Heart left ventricle (tissue), 16 donors: ENCODE measurements around the gene B3GAT3. TPM values are rescaled to one million over a fixed set of nuclear protein-coding genes. Genes with fewer than 3 reads are reported as not detected.

Source experiments
- ATAC-seq, 4 donors: fragments of 200-7000 bp; cut with Tn5 transposase; one replicate each; pipeline ENCODE4 v1.9.1; 2020 to 2022; ENCODE audit warnings: moderate library complexity in 4 of 4, mild to moderate bottlenecking in 3 of 4, moderate number of reproducible peaks in 1 of 4
- DNase-seq, 5 donors: peaks; one replicate each; pipeline ENCODE4 v3.0.0-alpha.2; 2020
- H3K27ac ChIP-seq, 12 donors: fragments of 200-600 bp; sonication (generic) in 4 of 12; one replicate each; pipeline versions ENCODE4 v1.5.0 to v1.8.0; 2016 to 2022; ENCODE audit warnings: mild to moderate bottlenecking in 2 of 12
- H3K27me3 ChIP-seq, 9 donors: fragments of 200-600 bp; sonication (generic) in 2 of 9; one replicate each; pipeline versions ENCODE4 v1.5.1 to v1.8.0; 2016 to 2022; ENCODE audit warnings: mild to moderate bottlenecking in 3 of 9
- H3K36me3 ChIP-seq, 9 donors: fragments of 200-600 bp; sonication (generic) in 2 of 9; one replicate each; pipeline versions ENCODE4 v1.5.0 to v1.8.0; 2018 to 2022; ENCODE audit warnings: mild to moderate bottlenecking in 2 of 9
- H3K4me1 ChIP-seq, 12 donors: fragments of 200-600 bp; sonication (generic) in 4 of 12; one replicate each; pipeline versions ENCODE4 v1.5.0 to v1.8.0; 2016 to 2022; ENCODE audit warnings: mild to moderate bottlenecking in 3 of 12
- H3K4me3 ChIP-seq, 12 donors: fragments of 200-600 bp; sonication (generic) in 4 of 12; one replicate each; pipeline versions ENCODE4 v1.5.0 to v1.8.0; 2017 to 2022; ENCODE audit warnings: mild to moderate bottlenecking in 9 of 12, moderate library complexity in 4 of 12
- H3K9me3 ChIP-seq, 12 donors: fragments of 200-600 bp; sonication (generic) in 4 of 12; one replicate each; pipeline versions ENCODE4 v1.5.0 to v1.8.0; 2016 to 2022; ENCODE audit warnings: mild to moderate bottlenecking in 1 of 12
- CTCF ChIP-seq, 12 donors: fragments of 200-600 bp; sonication (generic) in 4 of 12; IDR thresholded peaks; one replicate each; pipeline versions ENCODE4 v1.5.0 to v1.8.0; 2018 to 2022; ENCODE audit warnings: antibody characterized with exemption in 12 of 12, mild to moderate bottlenecking in 5 of 12
- POLR2A ChIP-seq, 2 donors: fragments of 450-650 bp; IDR thresholded peaks; one replicate each; pipeline ENCODE4 v1.6.1; 2017; ENCODE audit warnings: antibody characterized with exemption in 2 of 2, mild to moderate bottlenecking in 2 of 2, moderate library complexity in 2 of 2
- WGBS, 4 donors: extraction: QIAGEN DNeasy Blood & Tissue Kit in 2 of 4; methylation state at CpG; one replicate each; pipeline versions ENCODE4 v1.1.5 to v1.1.7; 2013 to 2018; 5-methylcytosine and 5-hydroxymethylcytosine counted together
- intact Hi-C, 10 donors: fragments of 100-400 bp; cut with DNase I; formaldehyde crosslinking; loops; one replicate each; pipeline versions ENCODE4 v1.11.1 to v1.14.2; 2022
- polyA plus RNA-seq, 2 donors: library from polyadenylated mRNA; stranded (reverse); fragments of 200-250 nt; gene quantifications; one replicate each; pipeline ENCODE4 v1.2.3, GENCODE V29; 2013
- total RNA-seq, 9 donors: library from RNA; depleted of rRNA in 2 of 9; stranded (reverse); fragments of >200 nt in 2 of 9; fragmentation: NEBNext Ultra II Directional in 3 of 9; extraction: Animal tissue kit (Norgen Biotek cat#: 25700) in 3 of 9; gene quantifications; one replicate each; pipeline versions ENCODE4 v1.1.0 to v1.2.4, GENCODE V29; 2016 to 2023
- donor health status: ischemic (EF 13 %, LVEDD 7.1; RV severe dilation, severe dysfunction).
- donor health status: healthy with polysubstance abuse.
- donor health status: DM: no; HTN: yes; CAD: no.
- donor health status: DM: no; HTN: no; CAD: no.
- donor health status: ischemic (EF 25% LVEDD 6.9; RV normal size, moderate dysfunction).
- donor health status: ischemic (EF 25% LVEDD 5.7; RV mildly dilated, moderate dysfunction).
- donor health status: healthy.
- donor health status: DM: yes; HTN: yes; CAD: no.
- donor health status: ischemic (EF 35%, LVEDD 5.7; RV mildly dilated, moderate dysfunction).
- donor health status: nonischemic (EF 11% LVEDD 7.7; RV severe dilation, severe dysfunction).
- donor health status: DM: yes; HTN: yes; CAD: no.
- donor health status: PGD.
- donor health status: ischemic (EF 29% LVEDD 5.4; RV normal size, mild dysfunction).
- donor health status: nonischemic (EF 23%, LVEDD 6.1; RV moderate dilation, normal function).

Gene B3GAT3
- total and polyA plus RNA-seq, 11 donors: 9.2 to 38.1 (median 13.1) TPM

- no peak for TF ChIP-seq CTCF (IDR thresholded peaks at IDR 0.05)
- no peak for TF ChIP-seq POLR2A (IDR thresholded peaks at IDR 0.05)
- DNase-seq (peak in 1 of 5 donors; percentile 62), ATAC-seq (no peak)
- H3K27ac ChIP-seq: peak overlapping the region; percentile 91 to 99 (median 98)
- WGBS, 4 donors: 68 to 77% (median 75%) methylated on average over 22 to 28 of the region's 28 CpGs
- H3K4me3 ChIP-seq: peak overlapping the region; percentile 70 to 99 (median 82)
- H3K9me3 ChIP-seq: no peaks in the 10 kb centered on the region
- peaks cover 0 to 57% (median 30%) of the 10 kb centered on the region in 9 donors for H3K36me3 ChIP-seq
- H3K4me1 ChIP-seq: peaks cover 4 to 47% (median 18%) of the 10 kb centered on the region in 12 donors
- intact Hi-C loops: loop anchor here in 3 of 10 donors (5.0 kb wide), 1 partner anchor 36 kb away; the partner anchor contains the start of gene GANAB (in 3 of the 3)
- H3K27me3 ChIP-seq: no peaks in the 10 kb centered on the region
These were observed 10.7 kb downstream of the B3GAT3 start for GRCh38 chr11:62610814-62611704.

DNA sequence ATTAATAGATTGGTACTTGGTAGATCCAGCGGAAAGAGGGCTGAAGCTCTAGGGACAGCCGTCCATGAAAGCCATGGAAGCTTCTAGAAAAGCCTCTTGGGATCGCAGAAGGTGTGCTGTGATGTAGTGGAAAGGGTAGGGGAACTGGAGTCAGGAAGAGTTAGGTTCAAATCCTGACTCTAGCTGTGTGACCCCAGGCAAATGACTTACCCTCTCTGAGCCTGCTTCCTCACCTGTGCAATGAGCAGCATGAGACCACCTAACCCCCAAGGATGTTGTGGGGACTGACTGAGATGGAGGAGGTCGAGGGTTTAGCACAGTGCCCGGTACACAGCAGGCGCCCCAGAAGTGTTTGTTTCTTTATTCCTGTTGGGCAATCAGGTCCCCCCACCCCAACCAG, 11.4 kb downstream of the B3GAT3 start:
- ATAC-seq (no peak), DNase-seq (no peak)
- Histone ChIP-seq H3K27ac (peak overlapping the region in 3 of 12 donors; percentile 12 to 98 (median 98)), H3K27me3 (no peaks in the 10 kb centered on the region), H3K4me1 (peaks cover 4 to 47% (median 18%) of the 10 kb centered on the region in 12 donors), H3K9me3 (no peaks in the 10 kb centered on the region), H3K36me3 (peaks cover 0 to 57% (median 33%) of the 10 kb centered on the region in 9 donors), H3K4me3 (no peak overlapping the region)
- intact Hi-C loops: loop anchor here in 3 of 10 donors (5.0 kb wide), 1 partner anchor 37 kb away; the partner anchor contains the start of gene GANAB (in 3 of the 3)
- WGBS, 4 donors: 84 to 90% (median 87%) methylated on average over 6 of the region's 6 CpGs
- no peak for TF ChIP-seq CTCF (IDR thresholded peaks at IDR 0.05)
- TF ChIP-seq POLR2A (IDR thresholded peaks at IDR 0.05): no peak

DNA sequence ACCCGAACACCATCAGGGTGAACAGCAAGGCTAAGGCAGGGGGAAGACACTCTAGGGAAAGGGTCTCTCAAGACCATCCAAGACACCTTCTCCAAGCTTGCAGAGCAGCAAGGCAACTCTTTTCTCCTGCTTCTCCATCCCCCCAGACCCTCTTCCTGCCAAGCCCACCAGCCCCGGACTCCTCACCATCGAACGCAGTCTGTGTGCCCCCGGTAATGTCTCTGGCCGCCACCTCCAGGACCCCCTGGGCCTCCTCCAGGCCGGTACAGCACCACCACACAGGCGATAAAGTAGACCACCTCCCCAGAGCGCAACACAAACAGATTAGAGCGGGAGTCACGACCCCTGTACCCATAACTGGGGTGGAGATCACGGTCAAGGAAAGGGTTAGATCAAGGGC, 13.0 kb downstream of the B3GAT3 start:
- intact Hi-C loops: no loop called here
- H3K9me3 ChIP-seq: no peaks in the 10 kb centered on the region
- peaks cover 4 to 47% (median 18%) of the 10 kb centered on the region in 12 donors for H3K4me1 ChIP-seq
- TF ChIP-seq CTCF (IDR thresholded peaks at IDR 0.05) (no peak), POLR2A (IDR thresholded peaks at IDR 0.05) (no peak)
- no peak for ATAC-seq
- no peak overlapping the region for H3K4me3 ChIP-seq
- no peaks in the 10 kb centered on the region for H3K27me3 ChIP-seq
- DNase-seq: no peak
- H3K36me3 ChIP-seq: peaks cover 0 to 70% (median 35%) of the 10 kb centered on the region in 9 donors
- no peak overlapping the region for H3K27ac ChIP-seq
- WGBS, 4 donors: 93 to 97% (median 94%) methylated on average over 10 to 12 of the region's 12 CpGs

GRCh38 chr11:62607714-62608113, 14.1 kb downstream of the B3GAT3 start:
- TF ChIP-seq CTCF (IDR thresholded peaks at IDR 0.05) (no peak), POLR2A (IDR thresholded peaks at IDR 0.05) (no peak)
- intact Hi-C loops: no loop called here
- Histone ChIP-seq H3K9me3 (no peaks in the 10 kb centered on the region), H3K27me3 (no peaks in the 10 kb centered on the region), H3K27ac (no peak overlapping the region), H3K4me1 (peaks cover 4 to 48% (median 17%) of the 10 kb centered on the region in 12 donors), H3K36me3 (peaks cover 0 to 72% (median 35%) of the 10 kb centered on the region in 9 donors), H3K4me3 (no peak overlapping the region)
- ATAC-seq (no peak), DNase-seq (no peak)
- 69 to 80% (median 75%) methylated on average over 4 of the region's 4 CpGs for WGBS, 4 donors
